Erythroblast (primary cell): ENCODE data around the gene MYO1A.
"Not testable (repeated sequence)": the region's sequence is repeated elsewhere in the genome, so short reads cannot be mapped to it uniquely, and the experiment has no call there.

Experiments used
- DNase-seq, 2 experiments: peaks; one replicate each; lab custom pipeline; 2025; lab: John Stamatoyannopoulos, UW
- GATA1 ChIP-seq: IDR thresholded peaks from 2 replicates; pipeline ENCODE4 v1.6.1; 2011; ENCODE audit warnings: low read depth, mild to moderate bottlenecking, control low read depth, low read length, moderate library complexity
- POLR2A ChIP-seq: IDR thresholded peaks from 2 replicates; pipeline ENCODE4 v1.6.1; 2011; ENCODE audit warnings: mild to moderate bottlenecking, low read length

The MYO1A gene

DNA sequence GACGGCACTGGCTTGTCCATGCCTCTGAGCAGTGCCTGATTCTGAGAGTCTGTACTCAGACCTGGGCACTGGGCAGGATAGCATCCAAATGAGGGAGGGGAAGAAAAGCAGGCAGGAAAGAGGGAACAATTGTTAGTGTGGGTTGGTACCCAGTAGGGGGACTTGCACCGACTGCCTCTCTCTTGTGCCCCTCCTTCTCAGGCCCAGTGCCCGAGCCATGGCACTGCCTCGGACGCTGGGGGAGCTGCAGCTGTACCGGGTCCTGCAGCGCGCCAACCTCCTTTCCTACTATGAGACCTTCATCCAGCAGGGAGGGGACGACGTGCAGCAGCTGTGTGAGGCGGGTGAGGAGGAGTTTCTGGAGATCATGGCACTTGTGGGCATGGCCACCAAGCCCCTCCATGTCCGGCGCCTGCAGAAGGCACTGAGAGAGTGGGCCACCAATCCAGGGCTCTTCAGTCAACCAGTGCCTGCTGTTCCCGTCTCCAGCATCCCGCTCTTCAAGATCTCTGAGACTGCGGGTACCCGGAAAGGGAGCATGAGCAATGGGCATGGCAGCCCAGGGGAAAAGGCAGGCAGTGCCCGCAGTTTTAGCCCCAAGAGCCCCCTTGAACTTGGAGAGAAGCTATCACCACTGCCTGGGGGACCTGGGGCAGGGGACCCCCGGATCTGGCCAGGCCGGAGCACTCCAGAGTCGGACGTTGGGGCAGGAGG lies 41.2 kb upstream of the MYO1A start:
- DNase-seq, result no peak
- TF ChIP-seq POLR2A, result no peak
- no peak for TF ChIP-seq GATA1

GRCh38 chr12:57090490-57090889 lies 40.6 kb upstream of the MYO1A start:
- DNase-seq, result no peak
- TF ChIP-seq POLR2A (no peak), GATA1 (no peak)

- TF ChIP-seq GATA1 (no peak), POLR2A (no peak)
- DNase-seq, result peak; percentile 57 to 59
Observed at GRCh38 chr12:57089271-57090245, 39.6 kb upstream of the MYO1A start.

GRCh38 chr12:57088354-57089270 lies 38.7 kb upstream of the MYO1A start, which contains the start of gene NAB2:
NAB2 (plus strand) TSS chr12:57089114; CDS start chr12:57089272, 158 bp downstream.
- TF ChIP-seq GATA1, result no peak
- TF ChIP-seq POLR2A, result peak; percentile 69
- peak; percentile 93 to 96 for DNase-seq

DNA sequence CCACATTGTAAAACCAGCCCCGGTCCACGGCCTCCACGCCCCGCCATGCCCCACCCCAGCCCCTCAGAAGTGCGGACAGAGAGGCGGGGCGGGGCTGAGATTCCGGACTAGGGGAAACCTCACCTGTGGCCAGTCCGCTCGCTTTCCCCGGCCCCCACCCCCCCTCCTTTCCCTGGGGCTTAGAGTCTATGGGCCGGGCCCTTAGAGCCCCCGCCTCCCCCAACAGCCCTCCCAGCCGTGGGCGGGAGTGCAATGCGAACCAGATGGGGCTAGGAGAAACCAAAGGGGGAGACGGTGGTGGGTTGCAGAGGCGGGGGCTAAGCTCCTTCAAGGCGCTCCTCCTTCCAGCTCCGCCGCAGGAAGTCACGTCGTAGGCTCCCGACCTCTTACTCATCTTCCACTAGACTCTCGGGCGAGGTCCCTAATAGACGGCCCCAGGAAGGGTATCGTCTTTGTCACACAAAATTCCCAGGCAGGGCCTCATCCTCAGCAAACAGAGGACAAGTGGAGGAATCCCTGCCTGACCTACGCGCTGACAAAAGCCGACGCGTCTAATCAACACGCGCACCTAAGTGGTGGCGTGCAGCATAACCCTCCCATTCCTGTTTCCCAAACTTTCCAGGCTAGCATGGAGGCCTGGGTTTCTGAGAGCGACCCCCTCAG lies 37.9 kb upstream of the MYO1A start:
- DNase-seq, result peak; percentile 66 to 71
- TF ChIP-seq GATA1 (no peak), POLR2A (peak; percentile 62)

GRCh38 chr12:57087010-57087690 lies 37.2 kb upstream of the MYO1A start:
- DNase-seq, result peak; percentile 80 to 85
- TF ChIP-seq GATA1 (no peak), POLR2A (peak; percentile 27)

GRCh38 chr12:57086493-57087009 lies 36.6 kb upstream of the MYO1A start:
- TF ChIP-seq GATA1, result no peak
- no peak for TF ChIP-seq POLR2A
- peak; percentile 60 to 65 for DNase-seq

- TF ChIP-seq GATA1, result no peak
- no peak for TF ChIP-seq POLR2A
- peak; percentile 43 to 49 for DNase-seq
Observed at GRCh38 chr12:57085999-57086492, 36.1 kb upstream of the MYO1A start.

DNA sequence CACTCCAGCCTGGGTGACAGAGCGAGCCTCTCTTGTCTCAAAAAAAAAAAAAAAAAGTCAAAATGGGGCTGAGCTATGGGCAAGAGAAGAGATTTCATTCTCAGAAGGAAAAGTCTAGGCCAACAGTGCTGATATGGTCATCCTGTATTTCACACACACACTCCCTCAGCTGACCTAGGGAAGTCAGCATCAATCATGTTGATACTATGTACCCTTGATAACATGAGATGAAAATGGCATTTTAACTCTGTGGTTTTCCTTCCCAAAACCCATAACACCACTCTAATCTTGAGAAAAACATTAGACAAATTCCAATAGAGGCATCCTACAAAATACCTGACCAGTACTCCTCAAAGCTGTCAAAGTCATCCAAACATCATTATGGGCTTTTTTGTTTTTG lies 30.9 kb upstream of the MYO1A start:
- DNase-seq, result no peak
- TF ChIP-seq POLR2A (no peak), GATA1 (no peak)

DNA sequence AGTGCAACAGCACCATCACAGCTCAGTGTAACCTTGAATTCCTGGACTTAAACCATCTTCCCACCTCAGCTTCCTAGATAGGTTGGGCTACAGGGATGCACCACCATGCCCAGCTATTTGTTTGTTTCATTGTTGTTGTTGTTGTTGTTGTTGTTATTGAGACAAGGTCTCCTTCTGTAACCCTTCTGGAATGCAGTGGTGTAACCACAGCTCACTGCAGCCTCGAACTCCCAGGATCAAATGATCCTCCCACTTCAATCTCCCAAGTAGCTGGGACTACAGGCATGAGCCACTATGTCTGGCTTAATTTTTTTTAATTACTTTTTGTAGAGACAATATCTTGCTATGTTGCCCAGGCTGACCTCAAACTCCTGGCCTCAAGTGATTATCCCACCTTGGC lies 29.9 kb upstream of the MYO1A start:
- no peak for TF ChIP-seq POLR2A
- DNase-seq, result peak in 1 of 2 experiments; percentile 38

GRCh38 chr12:57078519-57079404 lies 28.8 kb upstream of the MYO1A start, which contains the start of gene NEMP1:
NEMP1 (minus strand) TSS chr12:57078791; CDS start chr12:57078745, 46 bp downstream.
- DNase-seq, result peak; percentile 99 to 100
- TF ChIP-seq GATA1 (no peak), POLR2A (peak; percentile 96)

- not testable (repeated sequence) for DNase-seq
Observed at GRCh38 chr12:57073566-57074450, 23.9 kb upstream of the MYO1A start.
